Fibroblast of skin of scalp (primary cell): ENCODE data around the gene LTBP3.

ENCODE experiments used
- DNase-seq: peaks from one replicate; pipeline ENCODE4 v3.0.0-alpha.2; 2013

The LTBP3 gene

DNA sequence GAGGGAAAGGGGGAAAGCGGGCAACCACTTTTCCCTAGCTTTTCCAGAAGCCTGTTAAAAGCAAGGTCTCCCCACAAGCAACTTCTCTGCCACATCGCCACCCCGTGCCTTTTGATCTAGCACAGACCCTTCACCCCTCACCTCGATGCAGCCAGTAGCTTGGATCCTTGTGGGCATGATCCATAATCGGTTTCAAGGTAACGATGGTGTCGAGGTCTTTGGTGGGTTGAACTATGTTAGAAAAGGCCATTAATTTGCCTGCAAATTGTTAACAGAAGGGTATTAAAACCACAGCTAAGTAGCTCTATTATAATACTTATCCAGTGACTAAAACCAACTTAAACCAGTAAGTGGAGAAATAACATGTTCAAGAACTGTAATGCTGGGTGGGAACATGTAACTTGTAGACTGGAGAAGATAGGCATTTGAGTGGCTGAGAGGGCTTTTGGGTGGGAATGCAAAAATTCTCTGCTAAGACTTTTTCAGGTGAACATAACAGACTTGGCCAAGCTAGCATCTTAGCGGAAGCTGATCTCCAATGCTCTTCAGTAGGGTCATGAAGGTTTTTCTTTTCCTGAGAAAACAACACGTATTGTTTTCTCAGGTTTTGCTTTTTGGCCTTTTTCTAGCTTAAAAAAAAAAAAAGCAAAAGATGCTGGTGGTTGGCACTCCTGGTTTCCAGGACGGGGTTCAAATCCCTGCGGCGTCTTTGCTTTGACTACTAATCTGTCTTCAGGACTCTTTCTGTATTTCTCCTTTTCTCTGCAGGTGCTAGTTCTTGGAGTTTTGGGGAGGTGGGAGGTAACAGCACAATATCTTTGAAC is 52.5 kb downstream of the LTBP3 start:
- DNase-seq, result no peak

DNA sequence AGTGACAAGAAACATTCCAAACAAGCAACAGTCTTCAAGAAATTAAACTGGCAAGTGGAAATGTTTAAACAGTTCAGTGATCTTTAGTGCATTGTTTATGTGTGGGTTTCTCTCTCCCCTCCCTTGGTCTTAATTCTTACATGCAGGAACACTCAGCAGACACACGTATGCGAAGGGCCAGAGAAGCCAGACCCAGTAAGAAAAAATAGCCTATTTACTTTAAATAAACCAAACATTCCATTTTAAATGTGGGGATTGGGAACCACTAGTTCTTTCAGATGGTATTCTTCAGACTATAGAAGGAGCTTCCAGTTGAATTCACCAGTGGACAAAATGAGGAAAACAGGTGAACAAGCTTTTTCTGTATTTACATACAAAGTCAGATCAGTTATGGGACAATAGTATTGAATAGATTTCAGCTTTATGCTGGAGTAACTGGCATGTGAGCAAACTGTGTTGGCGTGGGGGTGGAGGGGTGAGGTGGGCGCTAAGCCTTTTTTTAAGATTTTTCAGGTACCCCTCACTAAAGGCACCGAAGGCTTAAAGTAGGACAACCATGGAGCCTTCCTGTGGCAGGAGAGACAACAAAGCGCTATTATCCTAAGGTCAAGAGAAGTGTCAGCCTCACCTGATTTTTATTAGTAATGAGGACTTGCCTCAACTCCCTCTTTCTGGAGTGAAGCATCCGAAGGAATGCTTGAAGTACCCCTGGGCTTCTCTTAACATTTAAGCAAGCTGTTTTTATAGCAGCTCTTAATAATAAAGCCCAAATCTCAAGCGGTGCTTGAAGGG is 53.3 kb downstream of the LTBP3 start:
- peak; percentile 46 for DNase-seq

DNA sequence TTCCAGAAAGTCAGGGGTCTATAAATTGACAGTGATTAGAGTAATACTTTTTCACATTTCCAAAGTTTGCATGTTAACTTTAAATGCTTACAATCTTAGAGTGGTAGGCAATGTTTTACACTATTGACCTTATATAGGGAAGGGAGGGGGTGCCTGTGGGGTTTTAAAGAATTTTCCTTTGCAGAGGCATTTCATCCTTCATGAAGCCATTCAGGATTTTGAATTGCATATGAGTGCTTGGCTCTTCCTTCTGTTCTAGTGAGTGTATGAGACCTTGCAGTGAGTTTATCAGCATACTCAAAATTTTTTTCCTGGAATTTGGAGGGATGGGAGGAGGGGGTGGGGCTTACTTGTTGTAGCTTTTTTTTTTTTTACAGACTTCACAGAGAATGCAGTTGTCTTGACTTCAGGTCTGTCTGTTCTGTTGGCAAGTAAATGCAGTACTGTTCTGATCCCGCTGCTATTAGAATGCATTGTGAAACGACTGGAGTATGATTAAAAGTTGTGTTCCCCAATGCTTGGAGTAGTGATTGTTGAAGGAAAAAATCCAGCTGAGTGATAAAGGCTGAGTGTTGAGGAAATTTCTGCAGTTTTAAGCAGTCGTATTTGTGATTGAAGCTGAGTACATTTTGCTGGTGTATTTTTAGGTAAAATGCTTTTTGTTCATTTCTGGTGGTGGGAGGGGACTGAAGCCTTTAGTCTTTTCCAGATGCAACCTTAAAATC is 54.0 kb downstream of the LTBP3 start:
- peak; percentile 73 for DNase-seq

DNA sequence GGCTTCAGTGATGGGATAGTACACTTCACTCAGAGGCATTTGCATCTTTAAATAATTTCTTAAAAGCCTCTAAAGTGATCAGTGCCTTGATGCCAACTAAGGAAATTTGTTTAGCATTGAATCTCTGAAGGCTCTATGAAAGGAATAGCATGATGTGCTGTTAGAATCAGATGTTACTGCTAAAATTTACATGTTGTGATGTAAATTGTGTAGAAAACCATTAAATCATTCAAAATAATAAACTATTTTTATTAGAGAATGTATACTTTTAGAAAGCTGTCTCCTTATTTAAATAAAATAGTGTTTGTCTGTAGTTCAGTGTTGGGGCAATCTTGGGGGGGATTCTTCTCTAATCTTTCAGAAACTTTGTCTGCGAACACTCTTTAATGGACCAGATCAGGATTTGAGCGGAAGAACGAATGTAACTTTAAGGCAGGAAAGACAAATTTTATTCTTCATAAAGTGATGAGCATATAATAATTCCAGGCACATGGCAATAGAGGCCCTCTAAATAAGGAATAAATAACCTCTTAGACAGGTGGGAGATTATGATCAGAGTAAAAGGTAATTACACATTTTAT is 54.7 kb downstream of the LTBP3 start:
- DNase-seq, result no peak

- peak; percentile 62 for DNase-seq
Observed at GRCh38 chr11:65502555-65503367, 55.4 kb downstream of the LTBP3 start.

DNA sequence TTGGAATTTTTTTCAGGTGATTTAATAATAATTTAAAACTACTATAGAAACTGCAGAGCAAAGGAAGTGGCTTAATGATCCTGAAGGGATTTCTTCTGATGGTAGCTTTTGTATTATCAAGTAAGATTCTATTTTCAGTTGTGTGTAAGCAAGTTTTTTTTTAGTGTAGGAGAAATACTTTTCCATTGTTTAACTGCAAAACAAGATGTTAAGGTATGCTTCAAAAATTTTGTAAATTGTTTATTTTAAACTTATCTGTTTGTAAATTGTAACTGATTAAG is 55.9 kb downstream of the LTBP3 start:
- no peak for DNase-seq

DNA sequence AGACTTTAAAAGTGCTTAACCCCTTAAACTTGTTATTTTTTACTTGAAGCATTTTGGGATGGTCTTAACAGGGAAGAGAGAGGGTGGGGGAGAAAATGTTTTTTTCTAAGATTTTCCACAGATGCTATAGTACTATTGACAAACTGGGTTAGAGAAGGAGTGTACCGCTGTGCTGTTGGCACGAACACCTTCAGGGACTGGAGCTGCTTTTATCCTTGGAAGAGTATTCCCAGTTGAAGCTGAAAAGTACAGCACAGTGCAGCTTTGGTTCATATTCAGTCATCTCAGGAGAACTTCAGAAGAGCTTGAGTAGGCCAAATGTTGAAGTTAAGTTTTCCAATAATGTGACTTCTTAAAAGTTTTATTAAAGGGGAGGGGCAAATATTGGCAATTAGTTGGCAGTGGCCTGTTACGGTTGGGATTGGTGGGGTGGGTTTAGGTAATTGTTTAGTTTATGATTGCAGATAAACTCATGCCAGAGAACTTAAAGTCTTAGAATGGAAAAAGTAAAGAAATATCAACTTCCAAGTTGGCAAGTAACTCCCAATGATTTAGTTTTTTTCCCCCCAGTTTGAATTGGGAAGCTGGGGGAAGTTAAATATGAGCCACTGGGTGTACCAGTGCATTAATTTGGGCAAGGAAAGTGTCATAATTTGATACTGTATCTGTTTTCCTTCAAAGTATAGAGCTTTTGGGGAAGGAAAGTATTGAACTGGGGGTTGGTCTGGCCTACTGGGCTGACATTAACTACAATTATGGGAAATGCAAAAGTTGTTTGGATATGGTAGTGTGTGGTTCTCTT is 56.5 kb downstream of the LTBP3 start:
- peak; percentile 57 for DNase-seq

DNA sequence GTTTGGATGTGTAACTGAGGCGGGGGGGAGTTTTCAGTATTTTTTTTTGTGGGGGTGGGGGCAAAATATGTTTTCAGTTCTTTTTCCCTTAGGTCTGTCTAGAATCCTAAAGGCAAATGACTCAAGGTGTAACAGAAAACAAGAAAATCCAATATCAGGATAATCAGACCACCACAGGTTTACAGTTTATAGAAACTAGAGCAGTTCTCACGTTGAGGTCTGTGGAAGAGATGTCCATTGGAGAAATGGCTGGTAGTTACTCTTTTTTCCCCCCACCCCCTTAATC is 57.0 kb downstream of the LTBP3 start:
- DNase-seq, result no peak

DNA sequence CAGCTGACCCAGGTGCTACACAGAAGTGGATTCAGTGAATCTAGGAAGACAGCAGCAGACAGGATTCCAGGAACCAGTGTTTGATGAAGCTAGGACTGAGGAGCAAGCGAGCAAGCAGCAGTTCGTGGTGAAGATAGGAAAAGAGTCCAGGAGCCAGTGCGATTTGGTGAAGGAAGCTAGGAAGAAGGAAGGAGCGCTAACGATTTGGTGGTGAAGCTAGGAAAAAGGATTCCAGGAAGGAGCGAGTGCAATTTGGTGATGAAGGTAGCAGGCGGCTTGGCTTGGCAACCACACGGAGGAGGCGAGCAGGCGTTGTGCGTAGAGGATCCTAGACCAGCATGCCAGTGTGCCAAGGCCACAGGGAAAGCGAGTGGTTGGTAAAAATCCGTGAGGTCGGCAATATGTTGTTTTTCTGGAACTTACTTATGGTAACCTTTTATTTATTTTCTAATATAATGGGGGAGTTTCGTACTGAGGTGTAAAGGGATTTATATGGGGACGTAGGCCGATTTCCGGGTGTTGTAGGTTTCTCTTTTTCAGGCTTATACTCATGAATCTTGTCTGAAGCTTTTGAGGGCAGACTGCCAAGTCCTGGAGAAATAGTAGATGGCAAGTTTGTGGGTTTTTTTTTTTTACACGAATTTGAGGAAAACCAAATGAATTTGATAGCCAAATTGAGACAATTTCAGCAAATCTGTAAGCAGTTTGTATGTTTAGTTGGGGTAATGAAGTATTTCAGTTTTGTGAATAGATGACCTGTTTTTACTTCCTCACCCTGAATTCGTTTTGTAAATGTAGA is 57.6 kb downstream of the LTBP3 start:
- DNase-seq, result peak; percentile 67

- peak; percentile 34 for DNase-seq
Observed at GRCh38 chr11:65499713-65500386, 58.3 kb downstream of the LTBP3 start.

DNA sequence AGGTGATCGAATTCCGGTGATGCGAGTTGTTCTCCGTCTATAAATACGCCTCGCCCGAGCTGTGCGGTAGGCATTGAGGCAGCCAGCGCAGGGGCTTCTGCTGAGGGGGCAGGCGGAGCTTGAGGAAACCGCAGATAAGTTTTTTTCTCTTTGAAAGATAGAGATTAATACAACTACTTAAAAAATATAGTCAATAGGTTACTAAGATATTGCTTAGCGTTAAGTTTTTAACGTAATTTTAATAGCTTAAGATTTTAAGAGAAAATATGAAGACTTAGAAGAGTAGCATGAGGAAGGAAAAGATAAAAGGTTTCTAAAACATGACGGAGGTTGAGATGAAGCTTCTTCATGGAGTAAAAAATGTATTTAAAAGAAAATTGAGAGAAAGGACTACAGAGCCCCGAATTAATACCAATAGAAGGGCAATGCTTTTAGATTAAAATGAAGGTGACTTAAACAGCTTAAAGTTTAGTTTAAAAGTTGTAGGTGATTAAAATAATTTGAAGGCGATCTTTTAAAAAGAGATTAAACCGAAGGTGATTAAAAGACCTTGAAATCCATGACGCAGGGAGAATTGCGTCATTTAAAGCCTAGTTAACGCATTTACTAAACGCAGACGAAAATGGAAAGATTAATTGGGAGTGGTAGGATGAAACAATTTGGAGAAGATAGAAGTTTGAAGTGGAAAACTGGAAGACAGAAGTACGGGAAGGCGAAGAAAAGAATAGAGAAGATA is 59.0 kb downstream of the LTBP3 start, which contains the start of gene MALAT1:
TSS of gene MALAT1 (plus strand) at position 69 of the 736 bp plus-strand sequence.
- peak; percentile 98 for DNase-seq

GRCh38 chr11:65498727-65498976 is 59.5 kb downstream of the LTBP3 start:
- no peak for DNase-seq

- peak; percentile 72 for DNase-seq
Observed at GRCh38 chr11:65498042-65498726, 60.0 kb downstream of the LTBP3 start.

DNA sequence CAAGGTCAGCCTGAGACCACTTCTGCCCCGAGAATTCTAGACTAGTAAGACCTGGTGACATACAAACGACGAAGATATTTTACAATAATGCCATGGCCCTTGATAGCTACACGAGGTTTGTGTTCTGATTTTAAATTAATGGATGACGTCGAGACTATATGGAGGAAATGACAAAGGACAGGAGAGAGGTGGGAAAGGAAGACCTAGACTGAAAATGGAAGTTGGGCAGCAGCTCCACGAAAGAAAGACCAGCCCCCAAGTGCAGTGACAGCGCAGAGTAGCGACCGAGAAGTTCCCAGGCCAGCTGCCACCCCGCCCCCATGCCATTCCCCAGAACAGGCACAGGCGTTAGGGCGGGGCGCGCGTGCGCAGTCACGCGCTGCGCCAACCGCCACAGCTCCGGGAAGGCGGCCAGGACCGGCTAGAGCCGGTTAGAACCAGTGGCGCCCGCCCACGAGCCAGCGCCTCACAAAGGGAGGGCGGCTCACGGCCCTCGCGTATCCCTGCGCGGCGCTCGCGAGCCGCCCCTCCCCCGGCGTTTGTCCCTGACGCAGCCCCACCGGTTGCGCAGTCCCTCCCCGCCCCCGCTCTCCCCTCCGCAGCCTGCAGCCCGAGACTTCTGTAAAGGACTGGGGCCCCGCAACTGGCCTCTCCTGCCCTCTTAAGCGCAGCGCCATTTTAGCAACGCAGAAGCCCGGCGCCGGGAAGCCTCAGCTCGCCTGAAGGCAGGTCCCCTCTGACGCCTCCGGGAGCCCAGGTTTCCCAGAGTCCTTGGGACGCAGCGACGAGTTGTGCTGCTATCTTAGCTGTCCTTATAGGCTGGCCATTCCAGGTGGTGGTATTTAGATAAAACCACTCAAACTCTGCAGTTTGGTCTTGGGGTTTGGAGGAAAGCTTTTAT is 60.8 kb downstream of the LTBP3 start:
- DNase-seq, result peak; percentile 99

DNA sequence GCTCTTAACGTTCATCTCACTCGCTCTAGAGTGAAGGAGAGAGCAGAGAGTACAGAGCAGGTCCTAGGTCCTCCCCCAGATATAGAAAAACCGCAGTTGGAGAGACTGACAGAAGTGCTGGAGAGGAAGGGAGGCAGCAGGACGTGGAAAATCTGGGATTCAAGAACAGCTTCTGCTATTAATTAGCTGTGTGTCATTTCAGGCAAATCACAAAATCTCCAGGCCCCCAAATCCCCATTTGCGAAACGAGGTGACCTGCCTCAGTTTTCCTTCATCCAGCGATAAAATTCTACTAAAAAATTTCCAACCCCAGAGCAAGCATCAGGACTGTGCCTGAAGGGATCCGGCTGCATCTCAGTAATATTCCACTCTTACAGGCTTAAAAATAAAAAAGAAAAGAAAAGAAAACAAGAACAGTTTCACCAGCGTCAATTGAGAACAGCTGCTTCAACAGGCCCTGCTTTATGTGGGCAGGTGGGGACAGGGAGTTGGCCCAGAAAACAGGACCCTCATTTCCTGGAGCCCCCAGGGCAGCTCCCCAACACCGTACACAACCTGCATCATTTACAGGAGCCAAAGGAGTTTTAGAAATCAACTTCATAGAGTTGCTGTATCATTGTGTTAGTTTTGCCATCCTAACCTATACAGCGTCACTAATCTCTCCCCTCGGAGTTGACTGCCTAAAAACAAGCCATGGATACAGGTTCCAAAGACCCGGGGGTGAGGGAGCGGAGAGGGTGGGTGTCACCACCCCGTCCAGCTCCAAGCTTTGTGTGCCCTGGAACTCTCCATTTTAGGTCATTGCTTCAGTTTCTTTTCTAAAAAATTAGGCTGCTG is 61.6 kb downstream of the LTBP3 start:
- peak; percentile 75 for DNase-seq

- DNase-seq, result peak; percentile 93
Observed at GRCh38 chr11:65493367-65494176, 64.6 kb downstream of the LTBP3 start.
